Spinal cord (tissue), 10 donors: Measurements from ENCODE around the gene CXCL14. TPM values are rescaled to one million over a fixed set of nuclear protein-coding genes. Genes with fewer than 3 reads are reported as not detected.
A peak's percentile ranks its signal among the peaks of the same experiment; 100 is the strongest.

Source experiments
- DNase-seq, 6 donors: peaks; one replicate each; pipeline versions ENCODE4 v3.0.0 to v3.0.0-alpha.2; 2013 to 2015; ENCODE audit warnings: low spot score in 6 of 6, low read depth in 4 of 6
- H3K27ac ChIP-seq: one replicate; pipeline ENCODE4 v1.5.1; 2013; ENCODE audit warnings: low read depth, low read length, control low read depth
- H3K27me3 ChIP-seq: one replicate; pipeline ENCODE4 v1.6.1; 2013; ENCODE audit warnings: low read length; ENCODE audit not compliant: control insufficient read depth, insufficient read depth
- H3K36me3 ChIP-seq: one replicate; pipeline ENCODE4 v1.6.1; 2013; ENCODE audit warnings: low read length; ENCODE audit not compliant: control insufficient read depth, insufficient read depth
- H3K4me1 ChIP-seq: one replicate; pipeline ENCODE4 v1.6.1; 2013; ENCODE audit warnings: low read length; ENCODE audit not compliant: control insufficient read depth, insufficient read depth
- H3K4me3 ChIP-seq: one replicate; pipeline ENCODE4 v1.5.1; 2013; ENCODE audit warnings: low read depth, low read length, control low read depth
- H3K9me3 ChIP-seq: one replicate; pipeline ENCODE4 v1.6.1; 2013; ENCODE audit warnings: low read length; ENCODE audit not compliant: control insufficient read depth, insufficient read depth
- WGBS: methylation state at CpG from one replicate; pipeline ENCODE4 v1.1.5; 2013; ENCODE audit warnings: missing lambda C conversion rate; ENCODE audit not compliant: insufficient coverage; 5-methylcytosine and 5-hydroxymethylcytosine counted together
- polyA plus RNA-seq, 2 donors: library from polyadenylated mRNA; unstranded; fragments of 120-200 nt; gene quantifications; one replicate each; pipeline ENCODE4 v1.2.1, GENCODE V29; 2013; ENCODE audit not compliant: insufficient read length in 2 of 2
- total RNA-seq, 2 donors: library from RNA; depleted of rRNA in 1 of 2; stranded (reverse); fragments of 120-200 nt in 1 of 2; fragments of >200 nt in 1 of 2; gene quantifications; one replicate each; pipeline versions ENCODE4 v1.2.3 to v1.2.4, GENCODE V29; 2013 to 2014
- donor health status: healthy.

The CXCL14 gene
- total and polyA plus RNA-seq, 4 donors = 13.0 to 22.2 (median 18.7) TPM

DNA sequence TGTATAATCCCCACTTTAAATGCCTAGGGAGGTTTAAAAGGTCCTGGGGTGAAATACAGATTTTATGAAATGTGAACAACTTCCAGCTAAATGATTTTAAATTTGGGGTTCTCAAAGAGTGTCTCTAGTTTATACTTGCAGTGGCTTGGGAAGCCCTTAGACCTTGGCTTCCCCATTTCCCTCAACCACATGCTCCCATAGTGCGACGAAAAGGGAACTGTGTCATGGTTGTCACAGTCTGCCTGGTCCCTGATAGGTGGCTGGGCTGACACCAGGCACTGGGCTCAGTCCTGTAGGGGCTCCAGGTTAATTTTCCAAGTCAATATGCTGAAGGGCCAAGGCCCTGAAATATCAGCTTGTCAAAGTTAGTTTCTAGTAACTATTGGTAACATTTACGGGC, 10.4 kb upstream of the CXCL14 start:
- Histone ChIP-seq H3K4me1 (no peaks in the 10 kb centered on the region), H3K36me3 (no peaks in the 10 kb centered on the region), H3K4me3 (no peak overlapping the region), H3K27ac (no peak overlapping the region), H3K9me3 (no peaks in the 10 kb centered on the region), H3K27me3 (peaks cover 6% of the 10 kb centered on the region)
- no peak for DNase-seq
- 93% methylated on average over 3 of the region's 3 CpGs for WGBS

DNA sequence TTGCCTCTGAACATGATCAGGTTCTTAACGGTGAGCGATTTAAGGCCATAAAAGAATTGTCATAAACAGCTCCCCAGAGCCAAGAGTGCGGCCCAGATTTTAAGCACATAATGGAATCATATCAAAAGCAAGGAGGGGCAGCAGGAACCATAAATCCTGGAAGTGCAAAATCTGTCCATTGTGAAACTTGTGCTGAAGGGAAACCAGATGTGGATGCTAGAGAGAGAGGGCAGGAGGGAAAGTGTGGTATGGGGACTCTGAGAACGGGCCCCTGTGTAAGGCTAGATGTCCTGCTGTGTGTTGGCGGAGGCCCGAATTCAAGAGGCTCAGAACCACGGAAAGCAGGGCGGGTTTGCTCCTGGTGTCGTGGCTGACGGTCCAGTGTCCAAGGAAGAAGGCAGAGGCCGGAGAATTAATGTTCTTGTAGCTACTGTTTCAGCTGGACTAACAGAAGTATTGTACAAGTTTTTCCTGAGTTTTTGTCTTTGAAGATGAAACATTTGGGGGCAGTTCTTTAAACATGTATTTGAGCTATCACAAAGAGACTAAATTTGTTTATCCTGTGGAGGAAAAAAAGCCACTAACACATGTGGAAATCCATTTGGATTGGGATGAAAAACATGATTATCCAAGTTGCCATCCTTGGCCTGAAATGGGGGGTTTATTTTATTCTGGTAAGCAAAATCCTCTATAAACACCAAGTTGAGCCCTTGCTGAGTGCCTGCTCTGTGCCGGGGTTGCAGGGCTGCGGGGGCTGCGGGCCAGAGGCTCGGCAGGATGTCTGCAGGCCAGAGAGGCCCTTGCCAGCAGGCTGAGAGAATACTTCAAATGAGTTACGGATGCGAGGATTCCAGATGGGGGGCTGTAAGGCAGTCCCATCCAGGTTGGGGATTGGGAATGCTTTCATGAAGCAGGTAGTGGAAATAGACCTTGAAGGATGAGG, 9.2 kb upstream of the CXCL14 start:
- peak in 1 of 6 donors; percentile 32 for DNase-seq
- WGBS = 65% methylated on average over 17 of the region's 17 CpGs
- Histone ChIP-seq H3K9me3 (no peaks in the 10 kb centered on the region), H3K4me3 (no peak overlapping the region), H3K27me3 (peaks cover 6% of the 10 kb centered on the region), H3K4me1 (no peaks in the 10 kb centered on the region), H3K36me3 (no peaks in the 10 kb centered on the region), H3K27ac (no peak overlapping the region)

DNA sequence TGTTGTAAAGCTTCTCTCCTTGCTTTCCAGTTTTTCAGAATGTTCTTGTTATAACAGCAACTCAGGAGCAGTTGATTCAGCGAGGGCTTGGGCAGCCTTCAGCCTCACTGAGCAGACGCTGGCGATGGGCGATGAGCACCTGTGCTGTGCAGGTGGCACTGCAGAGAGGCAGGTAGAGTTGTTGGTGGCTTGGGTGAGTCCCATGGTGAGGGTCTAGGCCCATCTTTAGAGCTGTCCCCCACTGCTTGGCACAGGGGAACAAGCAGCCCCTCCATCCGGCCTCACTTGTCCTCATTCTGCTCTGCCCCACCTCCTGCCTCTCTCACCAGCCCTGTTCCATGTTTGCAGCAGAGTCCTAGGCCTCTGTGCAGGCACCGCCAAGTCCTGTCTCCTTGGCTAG, 6.1 kb upstream of the CXCL14 start:
- Histone ChIP-seq H3K27ac (no peak overlapping the region), H3K4me3 (no peak overlapping the region), H3K9me3 (no peaks in the 10 kb centered on the region), H3K4me1 (peaks cover 3% of the 10 kb centered on the region), H3K27me3 (peaks cover 7% of the 10 kb centered on the region), H3K36me3 (no peaks in the 10 kb centered on the region)
- 94% methylated on average over 4 of the region's 6 CpGs for WGBS
- DNase-seq = no peak

DNA sequence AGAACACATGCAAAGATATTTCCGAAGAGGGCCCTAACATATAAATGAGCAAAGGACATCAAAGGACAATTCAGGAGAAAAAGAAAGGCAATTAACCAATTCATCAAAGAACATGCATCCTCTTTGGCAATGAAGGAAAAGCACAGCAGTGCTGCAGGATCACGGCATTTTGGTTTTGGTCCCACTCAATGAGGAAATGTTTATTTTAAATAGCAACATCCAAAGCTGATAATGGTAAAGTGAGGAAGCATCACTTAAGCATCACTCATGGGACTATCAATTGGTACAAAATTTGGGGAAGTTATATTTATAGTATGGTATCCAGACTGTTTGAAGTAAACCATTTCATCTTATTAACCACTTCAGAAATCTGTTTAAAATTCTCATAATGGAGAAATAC, 5.5 kb upstream of the CXCL14 start:
- DNase-seq = no peak
- no peaks in the 10 kb centered on the region for H3K9me3 ChIP-seq
- H3K27me3 ChIP-seq = peaks cover 13% of the 10 kb centered on the region
- H3K27ac ChIP-seq = no peak overlapping the region
- no peaks in the 10 kb centered on the region for H3K36me3 ChIP-seq
- peaks cover 5% of the 10 kb centered on the region for H3K4me1 ChIP-seq
- no peak overlapping the region for H3K4me3 ChIP-seq
- WGBS = no CpG with 5 or more reads among the region's 2 CpGs

DNA sequence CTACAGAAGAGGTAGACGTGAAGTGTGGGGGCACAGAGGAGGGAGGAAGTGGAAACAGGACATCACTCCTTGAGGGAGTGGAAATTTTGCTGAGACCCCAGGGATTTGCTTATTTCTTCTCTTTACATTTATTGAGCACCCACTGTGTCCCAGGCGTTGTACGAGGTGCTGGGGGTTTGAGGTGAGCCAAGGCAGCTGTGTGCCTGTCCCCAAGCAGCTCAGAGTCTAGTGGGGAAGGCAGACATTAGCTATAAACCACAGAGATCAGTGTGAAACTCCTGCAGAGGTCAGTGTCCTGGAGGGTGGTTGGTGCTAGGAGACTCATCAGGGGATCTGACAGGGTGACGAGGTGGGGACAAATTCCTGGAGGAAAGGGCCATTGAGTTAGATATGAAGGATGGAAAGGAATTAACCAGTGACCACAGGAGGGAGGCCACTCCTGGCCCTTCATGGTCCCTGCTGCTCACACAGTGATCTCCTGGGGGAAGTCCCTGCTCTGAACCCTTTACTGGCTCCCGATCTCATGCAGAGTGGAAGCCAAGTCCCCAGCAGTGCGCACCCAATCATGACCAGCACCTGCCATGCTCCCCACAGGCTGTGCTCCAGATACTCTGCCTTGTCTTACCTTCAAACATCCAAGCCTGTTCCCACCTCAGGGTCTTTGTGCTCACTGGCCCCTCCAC, 3.4 kb upstream of the CXCL14 start:
- 88% methylated on average over 6 of the region's 6 CpGs for WGBS
- Histone ChIP-seq H3K36me3 (no peaks in the 10 kb centered on the region), H3K4me1 (peaks cover 22% of the 10 kb centered on the region), H3K27me3 (peaks cover 33% of the 10 kb centered on the region), H3K9me3 (no peaks in the 10 kb centered on the region), H3K27ac (no peak overlapping the region), H3K4me3 (no peak overlapping the region)
- DNase-seq = no peak

DNA sequence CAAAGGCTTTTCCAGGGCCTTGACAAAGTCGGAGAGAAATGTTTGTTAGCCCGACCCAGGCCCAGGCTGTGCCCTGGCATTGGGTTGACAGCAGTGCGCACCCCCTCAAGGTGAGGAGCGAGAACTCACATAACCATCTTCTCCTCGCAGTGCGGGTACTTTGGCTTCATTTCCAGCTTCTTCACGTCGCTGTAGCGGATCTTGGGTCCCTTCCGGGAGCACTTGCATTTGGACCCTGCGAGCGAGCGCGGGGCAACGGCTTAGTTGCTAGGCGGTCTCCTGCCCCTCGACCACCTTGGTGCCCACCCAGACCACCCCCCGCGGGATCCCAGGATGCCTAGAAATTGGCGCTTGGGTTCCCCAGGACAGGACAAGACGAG, 496 bp downstream of the CXCL14 start:
- no peak overlapping the region for H3K27ac ChIP-seq
- H3K4me1 ChIP-seq = peaks cover 22% of the 10 kb centered on the region
- H3K9me3 ChIP-seq = no peaks in the 10 kb centered on the region
- WGBS = 4% methylated on average over 21 of the region's 21 CpGs
- DNase-seq = no peak
- H3K4me3 ChIP-seq = peak overlapping the region; percentile 24
- peaks cover 48% of the 10 kb centered on the region for H3K27me3 ChIP-seq
- no peaks in the 10 kb centered on the region for H3K36me3 ChIP-seq

DNA sequence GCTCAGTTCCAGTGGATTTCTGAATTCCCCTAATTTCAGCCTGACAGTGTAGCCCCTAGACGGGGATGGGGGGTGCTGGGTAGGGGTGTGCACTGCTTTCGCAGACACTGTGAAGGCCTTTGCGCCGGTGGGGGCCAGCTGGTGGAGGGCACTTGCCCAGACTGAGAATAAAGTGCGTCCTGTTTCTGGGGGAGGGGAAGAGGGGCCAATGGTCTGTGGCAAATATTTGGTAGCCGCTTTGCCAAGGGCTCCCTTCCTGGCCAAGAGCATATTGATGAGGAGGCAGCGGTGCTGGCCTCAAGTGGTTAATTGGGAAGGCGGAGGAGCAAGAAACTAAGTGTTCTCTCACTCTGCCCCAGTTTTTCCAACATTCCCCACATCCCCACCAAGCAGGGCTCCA, 1.4 kb downstream of the CXCL14 start:
- H3K4me1 ChIP-seq = peaks cover 22% of the 10 kb centered on the region
- H3K9me3 ChIP-seq = no peaks in the 10 kb centered on the region
- no peak for DNase-seq
- H3K27me3 ChIP-seq = peaks cover 49% of the 10 kb centered on the region
- H3K27ac ChIP-seq = no peak overlapping the region
- no peak overlapping the region for H3K4me3 ChIP-seq
- 37% methylated on average over 6 of the region's 8 CpGs for WGBS
- H3K36me3 ChIP-seq = no peaks in the 10 kb centered on the region

DNA sequence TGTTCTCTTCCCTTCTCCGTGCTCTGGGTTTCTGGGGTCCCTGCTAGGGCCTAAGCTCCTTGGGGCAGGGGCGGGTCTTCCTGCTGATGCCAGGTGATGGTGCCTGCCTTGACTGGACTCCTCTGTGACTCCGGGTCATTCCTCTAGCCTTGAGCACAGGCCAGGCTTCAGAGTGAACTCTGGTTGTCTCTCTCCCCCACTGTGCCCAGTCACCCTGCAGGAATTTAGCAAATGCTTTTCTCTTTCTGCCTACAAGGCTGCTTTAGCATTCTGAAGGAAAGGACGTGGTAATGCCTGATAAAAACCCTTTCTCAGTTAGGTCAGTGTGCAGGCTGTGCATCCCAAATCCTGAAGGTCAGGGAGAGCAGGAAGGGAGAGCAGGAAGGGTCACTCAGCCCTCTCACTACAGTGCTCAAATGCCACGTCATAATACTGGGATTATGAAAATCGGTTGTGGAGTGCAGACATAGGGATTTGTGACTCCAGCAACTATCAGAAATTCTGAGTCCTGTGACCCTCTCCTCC, 2.7 kb downstream of the CXCL14 start:
- DNase-seq = no peak
- Histone ChIP-seq H3K4me1 (peaks cover 22% of the 10 kb centered on the region), H3K9me3 (no peaks in the 10 kb centered on the region), H3K27ac (no peak overlapping the region), H3K4me3 (no peak overlapping the region), H3K27me3 (peaks cover 49% of the 10 kb centered on the region), H3K36me3 (no peaks in the 10 kb centered on the region)
- WGBS = 77% methylated on average over 3 of the region's 6 CpGs

DNA sequence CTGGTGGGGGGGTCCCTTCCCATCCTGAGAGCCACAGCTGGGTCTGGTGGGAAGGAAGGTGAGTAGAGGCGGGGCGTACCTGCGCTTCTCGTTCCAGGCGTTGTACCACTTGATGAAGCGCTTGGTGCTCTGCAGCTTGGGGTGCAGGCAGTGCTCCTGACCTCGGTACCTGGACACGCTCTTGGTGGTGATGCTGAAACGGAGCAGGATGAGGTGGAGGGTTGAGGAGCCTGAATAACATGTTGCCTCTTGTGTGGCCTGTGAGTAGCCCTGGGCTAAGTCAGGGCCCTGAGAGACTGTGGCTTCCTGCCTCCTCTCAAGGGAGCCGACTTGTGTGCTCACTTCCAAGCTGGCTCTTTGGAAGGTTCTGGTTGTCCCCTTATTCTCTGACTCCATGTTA, 4.3 kb downstream of the CXCL14 start:
- H3K4me3 ChIP-seq = no peak overlapping the region
- peaks cover 40% of the 10 kb centered on the region for H3K27me3 ChIP-seq
- H3K27ac ChIP-seq = no peak overlapping the region
- DNase-seq = no peak
- no peaks in the 10 kb centered on the region for H3K36me3 ChIP-seq
- peaks cover 18% of the 10 kb centered on the region for H3K4me1 ChIP-seq
- no peaks in the 10 kb centered on the region for H3K9me3 ChIP-seq
- WGBS = 97% methylated on average over 9 of the region's 10 CpGs
